NB4 (cell line): ENCODE results near the gene EEIG1.

Source experiments
- MYC ChIP-seq: IDR thresholded peaks from 2 replicates; pipeline ENCODE4 v1.6.1; 2011; ENCODE audit warnings: low read depth, low read length
- POLR2A ChIP-seq: IDR thresholded peaks from 2 replicates; pipeline ENCODE4 v1.6.1; 2011; ENCODE audit warnings: mild to moderate bottlenecking; ENCODE audit not compliant: insufficient read length; ENCODE audit errors: extremely low read depth
- TF ChIP-seq, protein P1 (sequence below): IDR thresholded peaks from one replicate; pipeline ENCODE4 v1.5.1; 2012; ENCODE audit warnings: low read depth, low read length
- TF ChIP-seq, protein P2 (sequence below): IDR thresholded peaks from 2 replicates; pipeline ENCODE4 v1.6.1; 2011; ENCODE audit warnings: low read depth, low read length

DNA sequence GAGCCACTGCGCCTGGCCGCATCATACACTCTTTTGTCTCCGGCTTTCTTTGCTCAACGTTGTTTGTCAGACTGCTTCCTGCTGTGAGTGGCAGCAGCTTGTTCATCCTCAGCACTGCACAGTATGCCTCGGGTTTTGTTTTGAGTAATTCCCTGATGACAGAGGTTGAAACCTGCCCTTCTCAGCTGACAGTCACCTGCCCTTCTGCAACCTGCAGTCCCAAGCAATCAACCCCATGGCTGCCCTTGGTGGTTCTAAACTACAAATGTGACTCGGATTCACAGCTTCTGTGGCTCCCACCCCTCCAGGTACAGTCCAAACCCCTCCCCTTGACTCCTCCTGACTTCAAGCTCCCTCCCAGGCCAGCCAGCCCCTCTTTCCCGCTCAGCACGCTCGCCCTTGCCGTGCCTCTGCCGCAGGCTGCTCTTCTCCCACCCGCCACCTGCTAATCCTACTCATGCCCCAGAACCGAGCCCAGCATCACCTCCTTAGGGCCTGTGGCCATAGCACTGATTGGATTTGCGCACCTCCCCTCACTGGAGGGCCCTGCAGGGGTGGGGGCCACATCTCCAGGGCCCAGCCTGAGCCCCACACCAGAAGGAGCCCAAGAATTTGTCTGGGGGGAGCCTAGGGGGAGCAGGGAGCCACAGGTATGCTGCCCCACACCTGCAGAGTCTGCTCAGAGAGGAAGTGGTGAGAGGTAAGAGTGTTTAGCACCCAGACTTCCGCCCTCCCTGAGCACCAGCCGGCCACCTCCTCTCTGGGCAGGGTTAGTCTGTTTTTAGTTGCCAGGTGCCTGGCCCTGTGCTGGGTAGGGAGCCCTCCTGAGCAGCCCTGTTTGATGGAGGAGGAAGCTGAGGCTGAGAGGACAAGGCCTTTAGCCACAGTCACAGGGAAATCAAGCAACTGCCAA, 10.1 kb downstream of the EEIG1 start:
- TF ChIP-seq, protein P1, sequence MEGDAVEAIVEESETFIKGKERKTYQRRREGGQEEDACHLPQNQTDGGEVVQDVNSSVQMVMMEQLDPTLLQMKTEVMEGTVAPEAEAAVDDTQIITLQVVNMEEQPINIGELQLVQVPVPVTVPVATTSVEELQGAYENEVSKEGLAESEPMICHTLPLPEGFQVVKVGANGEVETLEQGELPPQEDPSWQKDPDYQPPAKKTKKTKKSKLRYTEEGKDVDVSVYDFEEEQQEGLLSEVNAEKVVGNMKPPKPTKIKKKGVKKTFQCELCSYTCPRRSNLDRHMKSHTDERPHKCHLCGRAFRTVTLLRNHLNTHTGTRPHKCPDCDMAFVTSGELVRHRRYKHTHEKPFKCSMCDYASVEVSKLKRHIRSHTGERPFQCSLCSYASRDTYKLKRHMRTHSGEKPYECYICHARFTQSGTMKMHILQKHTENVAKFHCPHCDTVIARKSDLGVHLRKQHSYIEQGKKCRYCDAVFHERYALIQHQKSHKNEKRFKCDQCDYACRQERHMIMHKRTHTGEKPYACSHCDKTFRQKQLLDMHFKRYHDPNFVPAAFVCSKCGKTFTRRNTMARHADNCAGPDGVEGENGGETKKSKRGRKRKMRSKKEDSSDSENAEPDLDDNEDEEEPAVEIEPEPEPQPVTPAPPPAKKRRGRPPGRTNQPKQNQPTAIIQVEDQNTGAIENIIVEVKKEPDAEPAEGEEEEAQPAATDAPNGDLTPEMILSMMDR, result no peak
- TF ChIP-seq POLR2A (no peak), MYC (no peak)
- TF ChIP-seq, protein P2, sequence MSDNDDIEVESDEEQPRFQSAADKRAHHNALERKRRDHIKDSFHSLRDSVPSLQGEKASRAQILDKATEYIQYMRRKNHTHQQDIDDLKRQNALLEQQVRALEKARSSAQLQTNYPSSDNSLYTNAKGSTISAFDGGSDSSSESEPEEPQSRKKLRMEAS, result no peak
